ENCODE results near the gene RAD51B. TPM values are rescaled to one million over a fixed set of nuclear protein-coding genes. Genes with fewer than 3 reads are reported as not detected.

Gene RAD51B
- total and polyA plus RNA-seq, 2 experiments from 2014 or later, result 11.7 to 17.8 TPM

DNA sequence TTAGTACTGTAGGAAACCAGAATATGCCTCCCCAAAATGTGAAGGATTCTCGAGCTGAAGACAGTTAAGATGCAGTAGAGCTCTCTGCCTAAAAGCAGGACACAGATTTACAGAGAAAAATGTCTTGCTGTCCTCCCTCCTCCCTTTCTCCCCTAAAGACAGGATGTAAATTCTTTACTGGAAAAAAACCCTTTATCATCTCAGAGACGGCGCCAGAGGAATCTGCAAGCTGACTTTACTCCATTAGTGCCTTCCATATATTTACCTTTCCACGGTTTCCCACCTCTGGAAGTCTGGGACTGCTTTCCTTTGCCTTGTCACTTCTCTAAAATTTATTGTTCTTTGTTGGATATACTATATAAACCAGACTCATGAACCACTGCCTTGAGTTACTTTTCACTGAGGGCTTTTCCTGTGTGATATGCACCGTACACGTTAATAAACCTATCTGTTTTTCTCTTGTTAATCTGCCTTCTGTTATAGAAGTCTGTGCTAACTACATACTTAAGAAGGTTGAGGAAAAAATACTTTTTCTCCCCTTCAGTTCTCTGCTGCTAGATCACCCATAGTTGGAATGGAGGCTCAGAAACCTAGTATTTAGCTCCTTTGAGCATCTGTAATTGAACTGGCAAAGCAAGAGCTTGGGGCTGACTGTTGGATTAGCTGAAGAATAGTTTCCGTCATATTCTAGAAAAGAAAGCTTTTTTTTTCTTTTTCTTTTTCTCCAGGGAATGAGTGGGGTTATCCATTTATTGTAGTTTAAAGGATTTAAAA is 99.9 kb downstream of the RAD51B start:
- H3K4me3 ChIP-seq, result no peak overlapping the region
- DNase-seq (ENCODE audit: low read depth in 1 of 2, low spot score in 1 of 2), result peak in 1 of 2 donors; percentile 56
- peak overlapping the region; percentile 7 for H3K27ac ChIP-seq

DNA sequence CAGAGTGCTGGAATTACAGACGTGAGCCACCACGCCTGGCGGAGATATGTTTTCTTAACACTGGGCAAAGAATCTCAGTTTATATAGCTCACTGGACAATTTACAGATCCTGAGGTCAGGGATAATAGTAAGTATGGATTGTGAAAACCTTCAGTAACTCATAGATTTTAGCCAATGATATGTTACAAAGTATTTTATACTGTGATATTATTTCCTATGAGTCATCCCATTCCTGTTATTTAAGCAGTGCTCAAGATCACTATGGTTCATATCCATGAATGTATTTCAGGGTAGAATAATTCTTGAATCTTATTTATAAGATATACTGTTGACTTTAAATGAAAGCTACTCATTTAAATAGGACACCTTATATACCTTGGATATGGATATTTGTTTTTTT is 107.2 kb downstream of the RAD51B start:
- Histone ChIP-seq H3K27ac (no peak overlapping the region), H3K4me1 (ENCODE audit: low read depth) (no peaks in the 10 kb centered on the region), H3K4me3 (no peak overlapping the region), H3K27me3 (no peaks in the 10 kb centered on the region), H3K9me3 (ENCODE audit: low read depth) (no peaks in the 10 kb centered on the region), H3K36me3 (no peaks in the 10 kb centered on the region)
- TF ChIP-seq, protein P1, sequence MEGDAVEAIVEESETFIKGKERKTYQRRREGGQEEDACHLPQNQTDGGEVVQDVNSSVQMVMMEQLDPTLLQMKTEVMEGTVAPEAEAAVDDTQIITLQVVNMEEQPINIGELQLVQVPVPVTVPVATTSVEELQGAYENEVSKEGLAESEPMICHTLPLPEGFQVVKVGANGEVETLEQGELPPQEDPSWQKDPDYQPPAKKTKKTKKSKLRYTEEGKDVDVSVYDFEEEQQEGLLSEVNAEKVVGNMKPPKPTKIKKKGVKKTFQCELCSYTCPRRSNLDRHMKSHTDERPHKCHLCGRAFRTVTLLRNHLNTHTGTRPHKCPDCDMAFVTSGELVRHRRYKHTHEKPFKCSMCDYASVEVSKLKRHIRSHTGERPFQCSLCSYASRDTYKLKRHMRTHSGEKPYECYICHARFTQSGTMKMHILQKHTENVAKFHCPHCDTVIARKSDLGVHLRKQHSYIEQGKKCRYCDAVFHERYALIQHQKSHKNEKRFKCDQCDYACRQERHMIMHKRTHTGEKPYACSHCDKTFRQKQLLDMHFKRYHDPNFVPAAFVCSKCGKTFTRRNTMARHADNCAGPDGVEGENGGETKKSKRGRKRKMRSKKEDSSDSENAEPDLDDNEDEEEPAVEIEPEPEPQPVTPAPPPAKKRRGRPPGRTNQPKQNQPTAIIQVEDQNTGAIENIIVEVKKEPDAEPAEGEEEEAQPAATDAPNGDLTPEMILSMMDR (IDR thresholded peaks at IDR 0.05; ENCODE audit: low read depth, low read length), result no peak
- DNase-seq (ENCODE audit: low read depth in 1 of 2, low spot score in 1 of 2), result no peak

More for the DNA sequence above, 99.9 kb downstream of the RAD51B start:
- Histone ChIP-seq H3K27me3 (no peaks in the 10 kb centered on the region), H3K9me3 (ENCODE audit: low read depth) (no peaks in the 10 kb centered on the region), H3K4me1 (ENCODE audit: low read depth) (peaks cover 9% of the 10 kb centered on the region), H3K36me3 (no peaks in the 10 kb centered on the region)
- TF ChIP-seq, protein P1 (IDR thresholded peaks at IDR 0.05; ENCODE audit: low read depth, low read length), result no peak

DNA sequence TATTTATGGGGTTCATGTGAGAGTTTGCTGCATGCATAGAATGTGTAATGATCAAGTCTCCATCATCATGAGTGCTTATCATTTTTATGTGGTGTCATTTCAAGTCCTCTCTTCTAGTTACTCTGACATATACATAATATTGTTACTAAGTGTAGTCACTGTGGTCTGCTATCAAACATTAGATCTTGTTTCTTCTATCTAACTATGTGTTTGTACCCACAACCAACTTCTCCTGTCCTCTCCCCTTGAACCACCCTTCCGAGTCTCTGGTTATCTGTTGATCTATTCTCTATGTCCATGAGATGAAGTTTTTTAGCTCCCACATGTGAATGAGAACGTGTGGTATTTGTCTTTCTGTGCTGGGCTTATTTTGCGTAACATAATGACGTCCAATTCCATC is 107.7 kb downstream of the RAD51B start:
- Histone ChIP-seq H3K4me3 (no peak overlapping the region), H3K27me3 (no peaks in the 10 kb centered on the region), H3K4me1 (ENCODE audit: low read depth) (no peaks in the 10 kb centered on the region), H3K36me3 (no peaks in the 10 kb centered on the region), H3K27ac (no peak overlapping the region), H3K9me3 (ENCODE audit: low read depth) (no peaks in the 10 kb centered on the region)
- DNase-seq (ENCODE audit: low read depth in 1 of 2, low spot score in 1 of 2), result no peak
- TF ChIP-seq, protein P1 (IDR thresholded peaks at IDR 0.05; ENCODE audit: low read depth, low read length), result no peak

GRCh38 chr14:67928375-67928774 is 108.8 kb downstream of the RAD51B start:
- Histone ChIP-seq H3K27ac (no peak overlapping the region), H3K9me3 (ENCODE audit: low read depth) (no peaks in the 10 kb centered on the region), H3K27me3 (no peaks in the 10 kb centered on the region), H3K36me3 (no peaks in the 10 kb centered on the region), H3K4me1 (ENCODE audit: low read depth) (no peaks in the 10 kb centered on the region), H3K4me3 (no peak overlapping the region)
- TF ChIP-seq, protein P1 (IDR thresholded peaks at IDR 0.05; ENCODE audit: low read depth, low read length), result no peak
- DNase-seq (ENCODE audit: low read depth in 1 of 2, low spot score in 1 of 2), result no peak

- H3K27me3 ChIP-seq, result no peaks in the 10 kb centered on the region
- H3K36me3 ChIP-seq, result no peaks in the 10 kb centered on the region
- no peak for DNase-seq (ENCODE audit: low read depth in 1 of 2, low spot score in 1 of 2)
- H3K4me3 ChIP-seq, result no peak overlapping the region
- H3K4me1 ChIP-seq (ENCODE audit: low read depth), result no peaks in the 10 kb centered on the region
- TF ChIP-seq, protein P1 (IDR thresholded peaks at IDR 0.05; ENCODE audit: low read depth, low read length), result no peak
- no peaks in the 10 kb centered on the region for H3K9me3 ChIP-seq (ENCODE audit: low read depth)
- no peak overlapping the region for H3K27ac ChIP-seq
Observed at GRCh38 chr14:67932708-67933246, 113.2 kb downstream of the RAD51B start.
